ENCODE results near the gene SLITRK3.

The SLITRK3 gene, protein sequence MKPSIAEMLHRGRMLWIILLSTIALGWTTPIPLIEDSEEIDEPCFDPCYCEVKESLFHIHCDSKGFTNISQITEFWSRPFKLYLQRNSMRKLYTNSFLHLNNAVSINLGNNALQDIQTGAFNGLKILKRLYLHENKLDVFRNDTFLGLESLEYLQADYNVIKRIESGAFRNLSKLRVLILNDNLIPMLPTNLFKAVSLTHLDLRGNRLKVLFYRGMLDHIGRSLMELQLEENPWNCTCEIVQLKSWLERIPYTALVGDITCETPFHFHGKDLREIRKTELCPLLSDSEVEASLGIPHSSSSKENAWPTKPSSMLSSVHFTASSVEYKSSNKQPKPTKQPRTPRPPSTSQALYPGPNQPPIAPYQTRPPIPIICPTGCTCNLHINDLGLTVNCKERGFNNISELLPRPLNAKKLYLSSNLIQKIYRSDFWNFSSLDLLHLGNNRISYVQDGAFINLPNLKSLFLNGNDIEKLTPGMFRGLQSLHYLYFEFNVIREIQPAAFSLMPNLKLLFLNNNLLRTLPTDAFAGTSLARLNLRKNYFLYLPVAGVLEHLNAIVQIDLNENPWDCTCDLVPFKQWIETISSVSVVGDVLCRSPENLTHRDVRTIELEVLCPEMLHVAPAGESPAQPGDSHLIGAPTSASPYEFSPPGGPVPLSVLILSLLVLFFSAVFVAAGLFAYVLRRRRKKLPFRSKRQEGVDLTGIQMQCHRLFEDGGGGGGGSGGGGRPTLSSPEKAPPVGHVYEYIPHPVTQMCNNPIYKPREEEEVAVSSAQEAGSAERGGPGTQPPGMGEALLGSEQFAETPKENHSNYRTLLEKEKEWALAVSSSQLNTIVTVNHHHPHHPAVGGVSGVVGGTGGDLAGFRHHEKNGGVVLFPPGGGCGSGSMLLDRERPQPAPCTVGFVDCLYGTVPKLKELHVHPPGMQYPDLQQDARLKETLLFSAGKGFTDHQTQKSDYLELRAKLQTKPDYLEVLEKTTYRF

GRCh38 chr3:165195640-165196576 is at the start of gene SLITRK3:
TSS of gene SLITRK3 (minus strand) at chr3:165196384. CDS start at chr3:165190830, 5,554 bp downstream.
- DNase-seq (ENCODE audit: low spot score): no peak

DNA sequence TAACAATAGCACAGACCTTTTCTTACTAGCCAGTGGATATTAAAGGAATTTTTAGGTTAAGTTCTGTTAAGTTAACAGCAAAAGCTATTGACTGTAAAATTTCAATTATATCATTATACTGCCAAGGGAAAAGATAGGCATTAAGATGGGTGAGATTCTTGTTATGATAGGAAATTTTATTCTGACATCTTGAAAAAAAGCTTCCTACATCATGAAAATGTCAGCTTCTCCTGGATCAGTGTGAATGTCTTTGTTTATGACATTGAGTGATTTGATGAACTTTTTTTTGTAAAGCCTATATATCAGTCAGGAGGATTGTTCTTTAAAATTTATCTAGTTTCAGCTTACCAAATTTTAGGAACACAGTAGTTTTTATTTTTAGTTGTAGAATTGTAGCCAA is 47.4 kb upstream of the SLITRK3 start:
- no peak for DNase-seq (ENCODE audit: low spot score)

- no peak for DNase-seq (ENCODE audit: low spot score)
Observed at GRCh38 chr3:165233501-165234195, 37.5 kb upstream of the SLITRK3 start.

GRCh38 chr3:165225604-165226003 is 29.4 kb upstream of the SLITRK3 start:
- DNase-seq (ENCODE audit: low spot score): no peak

DNA sequence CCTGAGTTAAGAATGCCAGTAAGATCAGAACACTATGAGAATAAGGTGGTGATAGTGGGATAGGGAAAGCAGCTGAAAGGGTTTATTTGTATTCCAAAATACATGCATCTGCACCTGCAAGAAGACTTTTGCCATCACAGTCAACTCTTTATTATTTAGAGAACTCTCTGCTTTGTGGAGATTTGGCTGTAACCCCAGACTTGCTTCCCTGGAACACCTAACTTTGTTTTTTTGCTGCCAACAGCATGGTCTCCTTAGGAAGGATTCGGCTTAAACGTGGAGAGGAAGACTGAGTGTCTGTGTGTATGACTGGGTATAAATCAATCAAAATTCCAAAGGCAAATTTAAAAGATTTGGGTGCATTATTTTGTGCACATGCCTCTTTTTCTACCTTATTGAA is 21.6 kb upstream of the SLITRK3 start:
- no peak for DNase-seq (ENCODE audit: low spot score)

- DNase-seq (ENCODE audit: low spot score): no peak
Observed at GRCh38 chr3:165212580-165212979, 16.4 kb upstream of the SLITRK3 start.

- DNase-seq (ENCODE audit: low spot score): no peak
Observed at GRCh38 chr3:165211721-165212120, 15.5 kb upstream of the SLITRK3 start.

DNA sequence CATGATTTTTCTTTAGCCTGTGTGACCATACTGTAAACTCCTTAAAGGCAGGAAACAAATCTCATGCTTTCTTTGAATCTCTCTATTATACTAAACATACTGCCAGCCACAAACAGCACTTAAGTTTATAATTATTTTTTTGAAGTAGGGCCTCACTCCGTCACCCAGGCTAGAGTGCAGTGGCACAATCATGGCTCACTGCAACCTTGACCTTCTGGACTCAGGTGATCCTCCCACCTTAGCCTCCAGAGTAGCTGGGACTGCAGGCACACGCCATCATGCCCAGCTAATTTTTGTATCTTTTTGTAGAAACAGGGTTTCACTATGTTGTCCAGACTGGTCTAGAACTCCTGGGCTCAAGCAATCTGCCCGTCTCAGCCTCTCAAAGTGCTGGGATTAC is 14.5 kb upstream of the SLITRK3 start:
- no peak for DNase-seq (ENCODE audit: low spot score)

DNA sequence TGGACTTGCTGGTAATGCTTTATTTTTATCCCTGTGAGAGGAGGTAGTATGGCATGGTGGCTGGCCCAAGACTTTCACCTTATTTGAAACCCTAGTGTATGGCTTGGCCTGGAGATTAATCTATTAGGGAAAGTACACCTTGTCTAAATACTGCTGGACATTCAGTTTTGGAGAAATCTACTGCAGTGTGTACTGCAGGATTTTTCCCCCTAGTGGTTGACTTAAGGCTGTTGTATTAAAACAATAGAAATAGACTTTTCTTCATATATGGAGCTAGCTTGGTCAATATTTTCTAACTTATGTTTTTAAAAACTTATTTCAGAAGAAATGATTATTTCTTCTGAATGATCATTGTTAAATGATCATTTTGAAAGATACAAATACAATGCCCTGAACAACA is 13.9 kb upstream of the SLITRK3 start:
- DNase-seq (ENCODE audit: low spot score): no peak

GRCh38 chr3:165206454-165207266 is 10.5 kb upstream of the SLITRK3 start:
- DNase-seq (ENCODE audit: low spot score): peak; percentile 81

DNA sequence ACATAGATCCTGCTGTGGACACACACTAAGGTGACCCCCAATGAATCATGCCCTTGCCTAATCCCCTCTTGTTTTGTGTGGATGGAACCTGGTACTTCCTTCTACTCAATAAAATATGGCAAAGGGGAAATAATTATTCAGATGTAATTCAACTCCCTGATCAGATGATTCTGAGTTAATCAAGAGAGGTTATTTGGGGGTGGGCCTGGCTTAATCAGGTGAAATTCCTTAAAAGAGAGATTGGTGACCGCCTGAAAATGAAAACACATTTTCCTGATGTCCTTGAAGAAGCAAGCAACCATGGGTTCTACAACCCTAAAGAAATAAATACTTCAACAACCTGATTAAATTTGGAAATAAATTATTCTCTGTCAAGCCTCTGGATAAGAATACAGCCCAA is 8.3 kb upstream of the SLITRK3 start:
- no peak for DNase-seq (ENCODE audit: low spot score)

DNA sequence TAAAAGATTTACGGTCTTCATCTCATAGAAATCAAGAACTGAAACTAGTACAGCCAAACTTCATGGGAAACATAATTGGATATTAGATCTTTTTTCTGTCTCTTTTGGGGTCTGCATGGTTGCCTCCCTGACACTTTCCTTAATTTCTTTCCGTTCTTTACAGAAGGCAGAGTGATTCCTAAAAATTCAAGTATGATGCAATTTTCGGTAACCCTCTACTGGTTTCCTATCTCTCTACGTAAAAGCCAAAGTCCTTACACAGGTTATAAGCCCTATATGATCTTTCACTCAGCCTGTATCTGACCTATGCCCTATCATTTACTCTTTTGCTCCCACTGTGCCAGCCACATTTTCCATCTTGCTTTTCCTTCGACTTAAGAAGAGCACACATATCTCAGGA is 6.8 kb upstream of the SLITRK3 start:
- no peak for DNase-seq (ENCODE audit: low spot score)

GRCh38 chr3:165201964-165202363 is 5.8 kb upstream of the SLITRK3 start:
- no peak for DNase-seq (ENCODE audit: low spot score)

DNA sequence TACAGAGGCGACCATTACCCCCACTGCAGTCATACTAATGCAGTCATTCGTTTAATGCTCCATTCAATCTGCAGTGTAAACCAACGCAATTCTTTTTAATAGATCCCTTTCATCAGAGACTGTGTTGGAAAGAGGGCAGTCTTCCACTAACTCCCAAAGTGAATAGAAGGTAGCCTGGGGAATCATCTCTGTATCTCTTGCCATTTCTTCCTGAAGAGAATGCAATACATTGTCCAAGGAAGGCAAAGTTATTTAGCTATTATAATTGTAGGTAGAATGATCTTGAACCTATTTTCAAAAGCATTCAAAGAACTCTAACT is 1.3 kb upstream of the SLITRK3 start:
- no peak for DNase-seq (ENCODE audit: low spot score)

GRCh38 chr3:165196577-165197480 is 645 bp upstream of the SLITRK3 start:
- DNase-seq (ENCODE audit: low spot score): peak; percentile 13

DNA sequence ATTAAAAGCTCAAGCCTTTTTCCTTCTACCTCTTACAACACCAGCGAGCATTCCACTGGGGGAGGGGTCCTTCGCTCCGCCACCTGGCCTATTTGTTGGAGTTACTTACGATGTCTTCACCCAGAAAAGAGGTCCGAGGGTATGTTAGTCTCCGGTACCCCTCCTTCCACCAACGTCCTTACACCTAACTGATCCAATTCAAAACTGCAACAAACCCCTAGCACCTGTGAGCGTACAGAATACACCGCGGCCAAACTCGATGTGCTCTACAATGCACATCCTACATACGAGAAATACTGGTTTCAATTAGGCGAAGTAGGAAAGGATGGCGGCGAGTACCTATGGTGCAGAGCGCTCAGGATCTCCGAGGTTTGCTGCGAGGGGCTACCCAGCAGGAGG is 944 bp downstream of the SLITRK3 start:
- no peak for DNase-seq (ENCODE audit: low spot score)

- no peak for DNase-seq (ENCODE audit: low spot score)
Observed at GRCh38 chr3:165194511-165195240, 1.5 kb downstream of the SLITRK3 start.

DNA sequence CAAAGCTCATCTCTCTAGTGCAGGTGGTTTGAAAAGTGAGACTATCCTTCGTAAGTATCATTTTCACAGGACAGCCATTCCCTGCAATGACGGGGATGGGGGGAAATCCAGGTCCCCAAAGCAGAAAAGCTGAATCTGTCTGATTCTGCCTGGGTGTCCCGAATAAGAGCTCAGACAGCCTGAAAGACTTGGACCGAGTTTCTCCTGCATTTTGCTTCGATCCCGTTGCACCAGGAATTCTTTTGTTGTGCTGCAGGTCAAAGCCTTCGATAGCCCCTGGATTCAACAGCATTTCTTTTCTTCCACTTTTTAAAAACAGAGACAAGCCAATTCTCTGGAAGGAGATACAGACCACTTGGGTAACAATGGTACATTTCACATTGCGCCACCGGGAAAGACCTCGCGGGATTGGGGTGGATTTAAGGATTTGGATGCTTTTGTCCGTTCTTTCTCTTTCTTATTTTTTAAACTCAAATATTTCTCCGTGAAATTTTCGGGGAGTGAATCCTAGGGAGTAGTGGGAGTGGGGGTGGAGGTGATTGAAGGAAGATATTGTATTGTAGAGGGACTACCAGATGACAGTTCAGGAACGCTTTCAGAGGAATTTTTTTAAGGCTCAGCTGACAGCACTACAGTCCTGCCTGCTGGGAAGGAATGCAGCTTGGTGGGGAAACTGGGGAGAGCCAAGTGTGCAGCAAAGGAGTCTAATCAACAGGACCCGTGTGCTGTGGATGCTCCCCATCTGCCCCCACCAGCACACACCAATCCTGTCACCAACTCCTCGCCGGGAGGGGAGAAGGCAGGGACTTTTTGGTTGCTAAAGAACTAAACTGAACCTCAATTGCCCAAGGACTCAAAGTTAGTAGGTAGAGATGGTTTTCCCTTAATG is 2.6 kb downstream of the SLITRK3 start:
- no peak for DNase-seq (ENCODE audit: low spot score)
